ENCODE measurements around the gene ASB6. TPM values are rescaled to one million over a fixed set of nuclear protein-coding genes. Genes with fewer than 3 reads are reported as not detected.

ASB6 gene
- total RNA-seq, 1 experiment from 2014 or later, result 21.0 TPM

GRCh38 chr9:129681924-129682323 lies 40.0 kb upstream of the ASB6 start:
- Histone ChIP-seq H3K79me1 (ENCODE audit: insufficient read depth, low read depth, low read length, poor library complexity, severe bottlenecking) (no peaks in the 10 kb centered on the region), H2BK20ac (ENCODE audit: low read depth, low read length, poor library complexity, severe bottlenecking) (no peak overlapping the region), H3K9me3 (ENCODE audit: control insufficient read depth, low read depth, low read length) (no peaks in the 10 kb centered on the region), H3T11ph (ENCODE audit: low read length) (no peak overlapping the region), H3K56ac (ENCODE audit: insufficient read length, low read depth, low read length) (no peak overlapping the region), H3K27ac (ENCODE audit: insufficient read length, low read depth, low read length) (no peak overlapping the region), H2AFZ (ENCODE audit: low read length) (no peak overlapping the region), H3K4me2 (ENCODE audit: insufficient read depth, insufficient read length, low read length) (no peak overlapping the region), H3K23me2 (ENCODE audit: insufficient read length, low read depth, low read length, poor library complexity, severe bottlenecking) (no peaks in the 10 kb centered on the region), H2AK5ac (ENCODE audit: insufficient read length, low read length) (no peak overlapping the region), H3K23ac (ENCODE audit: insufficient read length, low read depth, low read length) (no peak overlapping the region), H2BK5ac (ENCODE audit: insufficient read length, low read length) (no peak overlapping the region), H3K9ac (ENCODE audit: extremely low read depth, insufficient read length, low read length) (no peak overlapping the region), H4K8ac (replicated peaks; ENCODE audit: insufficient read length, low read depth, low read length) (no peak overlapping the region), H3K4ac (ENCODE audit: low read depth, low read length) (no peak overlapping the region), H2BK12ac (ENCODE audit: insufficient read length, low read depth, low read length) (no peak overlapping the region), H2BK120ac (ENCODE audit: low read depth, low read length, poor library complexity, severe bottlenecking) (no peak overlapping the region), H3K27me3 (ENCODE audit: insufficient read depth, low read length) (no peaks in the 10 kb centered on the region), H4K91ac (ENCODE audit: insufficient read length, low read depth, low read length) (no peak overlapping the region), H4K20me1 (ENCODE audit: control insufficient read depth, insufficient read depth, insufficient read length) (no peaks in the 10 kb centered on the region), H3K4me1 (ENCODE audit: insufficient read depth, low read length) (no peaks in the 10 kb centered on the region), H3K18ac (ENCODE audit: insufficient read length, low read depth, low read length) (no peak overlapping the region), H3K14ac (ENCODE audit: insufficient read depth, low read length) (peak overlapping the region; percentile 53; the same call in 1 of the 2 replicates), H3K79me2 (ENCODE audit: insufficient read depth, low read length) (no peaks in the 10 kb centered on the region), H4K5ac (ENCODE audit: insufficient read length, low read depth, low read length) (no peak overlapping the region), H2BK15ac (ENCODE audit: low read depth, low read length) (no peak overlapping the region)
- Mint-ChIP-seq H3K4me1 (peaks cover 8 to 40% of the 10 kb centered on the region in 2 experiments; a peak in 3 of 4 replicates), H3K27ac (no peak overlapping the region), H3K9me3 (no peaks in the 10 kb centered on the region), H3K27me3 (ENCODE audit: low read depth) (peaks cover 6% of the 10 kb centered on the region), H3K4me3 (no peak overlapping the region), H3K36me3 (ENCODE audit: insufficient read depth in 1 of 3, low read depth in 3 of 3) (no peaks in the 10 kb centered on the region)
- no CpG with 5 or more reads among the region's 11 CpGs for WGBS (ENCODE audit: extremely low coverage, insufficient read length, low lambda C conversion rate)
- TF ChIP-seq CTCF (conservative IDR thresholded peaks at IDR 0.05), result no peak
- no peak for DNase-seq

Data from H9 (cell line).